ENCODE data around the gene INTS15.

GRCh38 chr7:6553448-6554044 lies 36.3 kb upstream of the INTS15 start:
- TF ChIP-seq CTCF (IDR thresholded peaks at IDR 0.05; ENCODE audit: borderline replicate concordance, extremely low read depth, low read length, poor library complexity, severe bottlenecking), result no peak
- no peak for TF ChIP-seq EZH2 (IDR thresholded peaks at IDR 0.05; ENCODE audit: borderline replicate concordance, low read depth, low read length, severe bottlenecking)

All from DND-41 (cell line).